ENCODE data around the gene SLC4A1AP. TPM values are rescaled to one million over a fixed set of nuclear protein-coding genes. Genes with fewer than 3 reads are reported as not detected.
A peak's percentile ranks its signal among the peaks of the same experiment; 100 is the strongest.

SLC4A1AP gene
- total and polyA plus RNA-seq, 2 of the 13 experiments (the other 11 are each of a cell fraction or from before 2014, with no cell fraction given) = 15.3 to 44.6 TPM

- peak; percentile 25; the same call in 1 of the 2 replicates for TF ChIP-seq HNF1A (IDR thresholded peaks at IDR 0.05; ENCODE audit: low read depth)
- TF ChIP-seq HNF1A (CRISPR knock-in tag; IDR thresholded peaks at IDR 0.05; ENCODE audit: borderline replicate concordance) = no peak
- no peak for TF ChIP-seq ARID2 (CRISPR knock-in tag; IDR thresholded peaks at IDR 0.05; ENCODE audit: borderline replicate concordance)
- TF ChIP-seq MXD3 (CRISPR knock-in tag; IDR thresholded peaks at IDR 0.05) = no peak
- TF ChIP-seq ZNF234 (CRISPR knock-in tag; conservative IDR thresholded peaks at IDR 0.05) = no peak
- 0 out of 2 replicates have a peak, but pooled peaks have one; percentile 56 for TF ChIP-seq NPAS2 (CRISPR knock-in tag; IDR thresholded peaks at IDR 0.05; ENCODE audit: borderline replicate concordance)
- TF ChIP-seq ZNF572 (CRISPR knock-in tag; IDR thresholded peaks at IDR 0.05) = peak; percentile 100
- no peak for TF ChIP-seq U2AF2 (IDR thresholded peaks at IDR 0.05; ENCODE audit: low read depth, low read length)
- no peak for TF ChIP-seq RFX5 (IDR thresholded peaks at IDR 0.05; ENCODE audit: low read depth, low read length)
- TF ChIP-seq HDAC2 (CRISPR knock-in tag; IDR thresholded peaks at IDR 0.05) = peak; percentile 80; the same call in 1 of the 2 replicates
- peak; percentile 77; the same call in 1 of the 2 replicates for TF ChIP-seq ZFP91 (CRISPR knock-in tag; IDR thresholded peaks at IDR 0.05; ENCODE audit: borderline replicate concordance)
- no peak; the same call in 1 of the 2 replicates for TF ChIP-seq DR1 (CRISPR knock-in tag; IDR thresholded peaks at IDR 0.05)
- no peak for TF ChIP-seq KAT2B (IDR thresholded peaks at IDR 0.05; ENCODE audit: borderline replicate concordance, low read depth, low read length)
- TF ChIP-seq XBP1 (CRISPR knock-in tag; IDR thresholded peaks at IDR 0.05) = no peak
- peak; percentile 72; the same call in 1 of the 2 replicates for TF ChIP-seq SKIL (CRISPR knock-in tag; IDR thresholded peaks at IDR 0.05; ENCODE audit: borderline replicate concordance)
- TF ChIP-seq CHD4 (IDR thresholded peaks at IDR 0.05; ENCODE audit: borderline replicate concordance, low read length) = peak; percentile 64; the same call in 1 of the 2 replicates
- no peak for TF ChIP-seq E2F2 (CRISPR knock-in tag; IDR thresholded peaks at IDR 0.05; ENCODE audit: borderline replicate concordance)
Observed at GRCh38 chr2:27737676-27738348, 74.1 kb downstream of the SLC4A1AP start (continued).

All from HepG2 (cell line).